ENCODE results near the gene CDH23. TPM values are rescaled to one million over a fixed set of nuclear protein-coding genes. Genes with fewer than 3 reads are reported as not detected.

The CDH23 gene
- total and polyA plus RNA-seq, 9 of the 15 experiments (the other 6 are each of a cell fraction or from before 2014, with no cell fraction given), result 0.18 to 1.2 (median 0.47) TPM

DNA sequence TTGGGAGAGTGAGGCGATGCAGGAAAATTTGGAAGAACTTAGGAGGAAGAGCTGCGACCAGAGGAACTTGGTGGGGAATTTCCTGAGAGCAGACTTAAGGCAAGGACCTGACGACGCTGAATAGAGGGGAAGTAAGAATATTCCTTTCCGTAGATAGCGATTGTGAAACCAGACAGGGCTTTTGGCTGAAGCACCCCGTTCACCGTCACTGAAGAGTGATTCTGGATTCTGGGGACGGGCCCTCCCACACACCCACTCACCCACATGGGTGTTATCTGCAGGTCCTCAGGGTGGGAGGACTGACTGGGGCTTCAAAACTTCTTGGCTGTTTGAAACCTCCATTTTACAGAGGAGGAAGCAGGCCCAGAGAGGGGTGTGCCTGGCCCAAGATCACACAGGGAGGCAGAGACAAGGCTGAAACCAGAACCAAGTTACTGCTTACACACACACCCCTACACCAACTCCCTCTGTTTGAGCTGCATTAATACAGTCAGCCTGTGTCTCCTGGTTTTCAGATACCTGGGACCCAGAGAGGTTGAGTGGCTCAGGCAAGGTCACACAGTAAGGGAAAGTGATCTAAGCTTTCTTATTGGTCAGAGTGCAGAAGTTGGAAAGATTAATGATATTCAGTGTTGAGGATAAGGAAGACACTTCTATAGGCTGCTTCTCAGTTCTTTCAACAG, 37.2 kb upstream of the CDH23 start (continued):
- TF ChIP-seq, protein P1, sequence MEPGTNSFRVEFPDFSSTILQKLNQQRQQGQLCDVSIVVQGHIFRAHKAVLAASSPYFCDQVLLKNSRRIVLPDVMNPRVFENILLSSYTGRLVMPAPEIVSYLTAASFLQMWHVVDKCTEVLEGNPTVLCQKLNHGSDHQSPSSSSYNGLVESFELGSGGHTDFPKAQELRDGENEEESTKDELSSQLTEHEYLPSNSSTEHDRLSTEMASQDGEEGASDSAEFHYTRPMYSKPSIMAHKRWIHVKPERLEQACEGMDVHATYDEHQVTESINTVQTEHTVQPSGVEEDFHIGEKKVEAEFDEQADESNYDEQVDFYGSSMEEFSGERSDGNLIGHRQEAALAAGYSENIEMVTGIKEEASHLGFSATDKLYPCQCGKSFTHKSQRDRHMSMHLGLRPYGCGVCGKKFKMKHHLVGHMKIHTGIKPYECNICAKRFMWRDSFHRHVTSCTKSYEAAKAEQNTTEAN (CRISPR knock-in tag; IDR thresholded peaks at IDR 0.05), result no peak
- TF ChIP-seq FOS (IDR thresholded peaks at IDR 0.05; ENCODE audit: extremely low read depth, insufficient read length), result no peak
- TF ChIP-seq, protein P2, sequence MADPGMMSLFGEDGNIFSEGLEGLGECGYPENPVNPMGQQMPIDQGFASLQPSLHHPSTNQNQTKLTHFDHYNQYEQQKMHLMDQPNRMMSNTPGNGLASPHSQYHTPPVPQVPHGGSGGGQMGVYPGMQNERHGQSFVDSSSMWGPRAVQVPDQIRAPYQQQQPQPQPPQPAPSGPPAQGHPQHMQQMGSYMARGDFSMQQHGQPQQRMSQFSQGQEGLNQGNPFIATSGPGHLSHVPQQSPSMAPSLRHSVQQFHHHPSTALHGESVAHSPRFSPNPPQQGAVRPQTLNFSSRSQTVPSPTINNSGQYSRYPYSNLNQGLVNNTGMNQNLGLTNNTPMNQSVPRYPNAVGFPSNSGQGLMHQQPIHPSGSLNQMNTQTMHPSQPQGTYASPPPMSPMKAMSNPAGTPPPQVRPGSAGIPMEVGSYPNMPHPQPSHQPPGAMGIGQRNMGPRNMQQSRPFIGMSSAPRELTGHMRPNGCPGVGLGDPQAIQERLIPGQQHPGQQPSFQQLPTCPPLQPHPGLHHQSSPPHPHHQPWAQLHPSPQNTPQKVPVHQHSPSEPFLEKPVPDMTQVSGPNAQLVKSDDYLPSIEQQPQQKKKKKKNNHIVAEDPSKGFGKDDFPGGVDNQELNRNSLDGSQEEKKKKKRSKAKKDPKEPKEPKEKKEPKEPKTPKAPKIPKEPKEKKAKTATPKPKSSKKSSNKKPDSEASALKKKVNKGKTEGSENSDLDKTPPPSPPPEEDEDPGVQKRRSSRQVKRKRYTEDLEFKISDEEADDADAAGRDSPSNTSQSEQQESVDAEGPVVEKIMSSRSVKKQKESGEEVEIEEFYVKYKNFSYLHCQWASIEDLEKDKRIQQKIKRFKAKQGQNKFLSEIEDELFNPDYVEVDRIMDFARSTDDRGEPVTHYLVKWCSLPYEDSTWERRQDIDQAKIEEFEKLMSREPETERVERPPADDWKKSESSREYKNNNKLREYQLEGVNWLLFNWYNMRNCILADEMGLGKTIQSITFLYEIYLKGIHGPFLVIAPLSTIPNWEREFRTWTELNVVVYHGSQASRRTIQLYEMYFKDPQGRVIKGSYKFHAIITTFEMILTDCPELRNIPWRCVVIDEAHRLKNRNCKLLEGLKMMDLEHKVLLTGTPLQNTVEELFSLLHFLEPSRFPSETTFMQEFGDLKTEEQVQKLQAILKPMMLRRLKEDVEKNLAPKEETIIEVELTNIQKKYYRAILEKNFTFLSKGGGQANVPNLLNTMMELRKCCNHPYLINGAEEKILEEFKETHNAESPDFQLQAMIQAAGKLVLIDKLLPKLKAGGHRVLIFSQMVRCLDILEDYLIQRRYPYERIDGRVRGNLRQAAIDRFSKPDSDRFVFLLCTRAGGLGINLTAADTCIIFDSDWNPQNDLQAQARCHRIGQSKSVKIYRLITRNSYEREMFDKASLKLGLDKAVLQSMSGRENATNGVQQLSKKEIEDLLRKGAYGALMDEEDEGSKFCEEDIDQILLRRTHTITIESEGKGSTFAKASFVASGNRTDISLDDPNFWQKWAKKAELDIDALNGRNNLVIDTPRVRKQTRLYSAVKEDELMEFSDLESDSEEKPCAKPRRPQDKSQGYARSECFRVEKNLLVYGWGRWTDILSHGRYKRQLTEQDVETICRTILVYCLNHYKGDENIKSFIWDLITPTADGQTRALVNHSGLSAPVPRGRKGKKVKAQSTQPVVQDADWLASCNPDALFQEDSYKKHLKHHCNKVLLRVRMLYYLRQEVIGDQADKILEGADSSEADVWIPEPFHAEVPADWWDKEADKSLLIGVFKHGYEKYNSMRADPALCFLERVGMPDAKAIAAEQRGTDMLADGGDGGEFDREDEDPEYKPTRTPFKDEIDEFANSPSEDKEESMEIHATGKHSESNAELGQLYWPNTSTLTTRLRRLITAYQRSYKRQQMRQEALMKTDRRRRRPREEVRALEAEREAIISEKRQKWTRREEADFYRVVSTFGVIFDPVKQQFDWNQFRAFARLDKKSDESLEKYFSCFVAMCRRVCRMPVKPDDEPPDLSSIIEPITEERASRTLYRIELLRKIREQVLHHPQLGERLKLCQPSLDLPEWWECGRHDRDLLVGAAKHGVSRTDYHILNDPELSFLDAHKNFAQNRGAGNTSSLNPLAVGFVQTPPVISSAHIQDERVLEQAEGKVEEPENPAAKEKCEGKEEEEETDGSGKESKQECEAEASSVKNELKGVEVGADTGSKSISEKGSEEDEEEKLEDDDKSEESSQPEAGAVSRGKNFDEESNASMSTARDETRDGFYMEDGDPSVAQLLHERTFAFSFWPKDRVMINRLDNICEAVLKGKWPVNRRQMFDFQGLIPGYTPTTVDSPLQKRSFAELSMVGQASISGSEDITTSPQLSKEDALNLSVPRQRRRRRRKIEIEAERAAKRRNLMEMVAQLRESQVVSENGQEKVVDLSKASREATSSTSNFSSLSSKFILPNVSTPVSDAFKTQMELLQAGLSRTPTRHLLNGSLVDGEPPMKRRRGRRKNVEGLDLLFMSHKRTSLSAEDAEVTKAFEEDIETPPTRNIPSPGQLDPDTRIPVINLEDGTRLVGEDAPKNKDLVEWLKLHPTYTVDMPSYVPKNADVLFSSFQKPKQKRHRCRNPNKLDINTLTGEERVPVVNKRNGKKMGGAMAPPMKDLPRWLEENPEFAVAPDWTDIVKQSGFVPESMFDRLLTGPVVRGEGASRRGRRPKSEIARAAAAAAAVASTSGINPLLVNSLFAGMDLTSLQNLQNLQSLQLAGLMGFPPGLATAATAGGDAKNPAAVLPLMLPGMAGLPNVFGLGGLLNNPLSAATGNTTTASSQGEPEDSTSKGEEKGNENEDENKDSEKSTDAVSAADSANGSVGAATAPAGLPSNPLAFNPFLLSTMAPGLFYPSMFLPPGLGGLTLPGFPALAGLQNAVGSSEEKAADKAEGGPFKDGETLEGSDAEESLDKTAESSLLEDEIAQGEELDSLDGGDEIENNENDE (IDR thresholded peaks at IDR 0.05; ENCODE audit: low read depth, low read length), result no peak
- TF ChIP-seq, protein P3, sequence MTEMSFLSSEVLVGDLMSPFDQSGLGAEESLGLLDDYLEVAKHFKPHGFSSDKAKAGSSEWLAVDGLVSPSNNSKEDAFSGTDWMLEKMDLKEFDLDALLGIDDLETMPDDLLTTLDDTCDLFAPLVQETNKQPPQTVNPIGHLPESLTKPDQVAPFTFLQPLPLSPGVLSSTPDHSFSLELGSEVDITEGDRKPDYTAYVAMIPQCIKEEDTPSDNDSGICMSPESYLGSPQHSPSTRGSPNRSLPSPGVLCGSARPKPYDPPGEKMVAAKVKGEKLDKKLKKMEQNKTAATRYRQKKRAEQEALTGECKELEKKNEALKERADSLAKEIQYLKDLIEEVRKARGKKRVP (CRISPR knock-in tag; IDR thresholded peaks at IDR 0.05), result no peak
- 0 out of 2 replicates have a peak, but pooled peaks have one; percentile 32 for TF ChIP-seq HLTF (IDR thresholded peaks at IDR 0.05)
- no peak for TF ChIP-seq SLC30A9 (CRISPR knock-in tag; IDR thresholded peaks at IDR 0.05)
- TF ChIP-seq SIX5 (IDR thresholded peaks at IDR 0.05; ENCODE audit: borderline replicate concordance in 1 of 2, insufficient read depth in 1 of 2, low read depth in 1 of 2, low read length in 2 of 2), result no peak
- TF ChIP-seq, protein P4, sequence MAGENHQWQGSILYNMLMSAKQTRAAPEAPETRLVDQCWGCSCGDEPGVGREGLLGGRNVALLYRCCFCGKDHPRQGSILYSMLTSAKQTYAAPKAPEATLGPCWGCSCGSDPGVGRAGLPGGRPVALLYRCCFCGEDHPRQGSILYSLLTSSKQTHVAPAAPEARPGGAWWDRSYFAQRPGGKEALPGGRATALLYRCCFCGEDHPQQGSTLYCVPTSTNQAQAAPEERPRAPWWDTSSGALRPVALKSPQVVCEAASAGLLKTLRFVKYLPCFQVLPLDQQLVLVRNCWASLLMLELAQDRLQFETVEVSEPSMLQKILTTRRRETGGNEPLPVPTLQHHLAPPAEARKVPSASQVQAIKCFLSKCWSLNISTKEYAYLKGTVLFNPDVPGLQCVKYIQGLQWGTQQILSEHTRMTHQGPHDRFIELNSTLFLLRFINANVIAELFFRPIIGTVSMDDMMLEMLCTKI (IDR thresholded peaks at IDR 0.05; ENCODE audit: partially characterized antibody), result no peak
- no peak for TF ChIP-seq FOXA1 (IDR thresholded peaks at IDR 0.05; ENCODE audit: borderline replicate concordance)
- TF ChIP-seq, protein P5, sequence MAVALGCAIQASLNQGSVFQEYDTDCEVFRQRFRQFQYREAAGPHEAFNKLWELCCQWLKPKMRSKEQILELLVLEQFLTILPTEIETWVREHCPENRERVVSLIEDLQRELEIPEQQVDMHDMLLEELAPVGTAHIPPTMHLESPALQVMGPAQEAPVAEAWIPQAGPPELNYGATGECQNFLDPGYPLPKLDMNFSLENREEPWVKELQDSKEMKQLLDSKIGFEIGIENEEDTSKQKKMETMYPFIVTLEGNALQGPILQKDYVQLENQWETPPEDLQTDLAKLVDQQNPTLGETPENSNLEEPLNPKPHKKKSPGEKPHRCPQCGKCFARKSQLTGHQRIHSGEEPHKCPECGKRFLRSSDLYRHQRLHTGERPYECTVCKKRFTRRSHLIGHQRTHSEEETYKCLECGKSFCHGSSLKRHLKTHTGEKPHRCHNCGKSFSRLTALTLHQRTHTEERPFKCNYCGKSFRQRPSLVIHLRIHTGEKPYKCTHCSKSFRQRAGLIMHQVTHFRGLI (CRISPR knock-in tag; IDR thresholded peaks at IDR 0.05), result no peak
